ENCODE results near the gene PRKCG.
"Not testable (repeated sequence)": the region's sequence is repeated elsewhere in the genome, so short reads cannot be mapped to it uniquely, and the experiment has no call there.

PRKCG gene

DNA sequence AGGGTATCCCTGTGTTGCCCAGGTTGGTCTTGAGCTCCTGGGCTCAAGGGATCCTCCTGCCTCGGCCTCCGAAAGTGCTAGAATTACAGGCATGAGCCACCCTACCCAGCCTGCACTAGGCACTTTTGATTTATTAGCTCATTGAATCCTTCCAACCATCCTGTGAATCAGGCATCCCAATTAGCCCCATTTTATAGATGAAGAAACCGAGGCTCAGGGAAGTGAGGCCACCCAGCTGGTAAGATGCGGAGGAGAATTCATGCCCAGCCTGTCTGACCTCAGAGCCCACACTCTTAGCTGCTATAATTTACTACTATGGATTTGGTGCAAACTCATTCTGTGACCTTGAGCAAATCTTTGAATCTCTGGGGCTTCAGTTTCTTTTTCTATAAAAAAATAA is 62.9 kb downstream of the PRKCG start:
- DNase-seq (ENCODE audit: low read depth): no peak

DNA sequence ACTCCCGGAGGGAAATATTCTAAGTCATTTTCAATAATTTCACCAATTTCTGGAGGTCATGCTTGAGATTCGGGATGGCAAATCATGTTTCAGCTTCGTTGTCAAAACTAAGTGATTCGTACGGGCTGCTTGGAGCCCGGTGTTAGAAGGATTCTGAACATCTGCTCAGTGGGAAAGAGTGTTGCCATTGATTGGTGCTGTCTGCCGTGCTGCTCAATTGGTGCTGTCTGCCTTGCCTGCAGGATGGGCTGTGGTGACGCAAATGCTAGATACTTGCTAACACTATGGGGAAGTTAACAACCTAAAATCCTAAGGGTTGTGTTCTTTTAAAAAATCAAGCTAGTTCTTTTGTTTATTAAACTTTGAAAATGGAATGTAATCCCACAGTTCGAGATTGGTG is 63.4 kb downstream of the PRKCG start:
- no peak for DNase-seq (ENCODE audit: low read depth)

DNA sequence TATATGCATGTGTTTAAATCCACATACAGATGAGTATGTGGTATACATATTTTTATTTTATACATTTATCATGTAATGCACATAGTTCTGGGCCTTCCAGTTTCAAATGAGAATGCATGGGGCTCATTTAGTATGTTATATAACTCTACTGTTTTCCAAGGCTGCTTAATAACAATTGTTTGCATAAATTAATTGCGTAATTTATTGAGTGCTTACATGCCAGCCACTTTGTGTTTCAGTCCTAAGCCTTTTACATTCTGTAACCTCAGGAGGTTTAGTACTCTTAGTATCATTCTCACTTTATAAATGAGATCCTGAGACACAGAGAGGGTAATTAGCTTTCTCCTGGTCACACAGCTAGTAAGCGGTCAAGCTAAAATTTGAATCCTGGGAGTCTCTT is 64.0 kb downstream of the PRKCG start:
- DNase-seq (ENCODE audit: low read depth): no peak

DNA sequence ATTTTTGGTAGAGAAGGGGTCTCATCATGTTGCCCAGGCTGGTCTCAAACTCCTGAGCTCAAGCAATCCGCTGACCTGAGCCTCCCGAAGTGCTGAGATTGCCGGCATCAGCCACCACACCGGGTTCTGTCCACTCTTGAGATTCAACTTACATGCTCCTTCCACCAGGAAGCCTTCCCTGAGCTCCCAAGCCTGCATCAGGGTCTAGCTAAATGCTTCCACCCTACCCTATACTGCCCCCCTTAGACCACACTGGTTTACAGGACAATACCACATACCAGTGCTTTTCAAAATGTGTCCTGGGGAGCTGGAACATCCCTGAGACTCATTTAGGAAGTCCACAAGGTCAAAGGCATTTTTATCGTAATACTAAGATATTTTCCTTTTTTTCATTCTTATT is 65.6 kb downstream of the PRKCG start:
- DNase-seq (ENCODE audit: low read depth): no peak

DNA sequence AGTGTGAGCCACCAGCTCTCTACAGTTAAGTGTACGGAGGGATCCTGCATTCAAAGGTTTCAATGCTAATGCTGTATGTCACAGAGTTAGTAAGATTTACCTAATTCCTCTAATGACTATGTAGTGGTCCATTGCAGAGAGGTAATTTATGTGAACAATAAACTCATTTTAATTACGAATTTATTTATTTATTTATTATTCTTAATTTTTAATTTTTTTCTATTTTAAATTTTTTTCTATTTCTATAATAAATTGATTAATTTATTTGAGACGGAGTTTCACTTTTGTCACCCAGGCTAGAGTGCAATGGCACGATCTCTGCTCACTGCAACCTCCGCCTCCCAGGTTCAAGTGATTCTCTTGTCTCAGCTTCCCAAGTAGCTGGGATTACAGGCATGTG is 66.6 kb downstream of the PRKCG start:
- not testable (repeated sequence) for DNase-seq (ENCODE audit: low read depth)

DNA sequence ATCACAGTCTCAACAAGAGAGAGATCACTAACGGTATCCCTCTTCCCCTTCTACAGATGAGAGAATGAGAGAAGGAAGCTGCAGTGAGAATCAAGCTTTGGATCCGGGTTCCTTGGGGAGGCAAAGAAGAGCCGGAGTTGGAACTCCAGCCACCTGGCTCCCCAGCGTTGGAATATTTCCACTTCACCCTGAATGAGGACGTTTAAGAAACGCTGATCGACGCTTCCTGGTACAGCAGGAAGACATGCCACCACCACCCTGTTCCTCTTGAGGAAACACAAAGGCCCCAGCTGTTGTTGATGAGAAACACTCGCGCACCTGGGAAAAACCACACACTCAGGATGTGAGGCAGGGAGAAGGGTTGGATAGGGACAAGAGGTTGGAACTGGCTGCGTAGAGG is 69.4 kb downstream of the PRKCG start:
- DNase-seq (ENCODE audit: low read depth): no peak

DNA sequence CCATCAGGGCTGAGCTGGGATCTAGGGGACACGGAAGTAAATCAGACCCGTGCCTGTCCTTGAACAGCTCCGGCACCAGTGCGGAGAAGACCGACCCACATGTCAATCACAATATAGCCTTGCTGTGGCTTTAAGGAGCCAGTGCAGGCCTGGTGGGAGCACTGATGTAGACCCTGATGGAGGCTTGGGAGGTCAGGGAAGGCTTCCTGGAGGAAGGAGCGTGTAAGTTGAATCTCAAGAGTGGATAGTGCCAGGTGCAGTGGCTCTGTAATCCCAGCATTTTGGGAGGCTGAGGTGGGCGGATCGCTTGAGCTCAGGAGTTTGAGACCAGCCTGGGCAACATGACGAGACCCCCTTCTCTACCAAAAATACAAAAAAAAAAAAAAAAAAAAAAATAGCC is 70.0 kb downstream of the PRKCG start:
- DNase-seq (ENCODE audit: low read depth): no peak

DNA sequence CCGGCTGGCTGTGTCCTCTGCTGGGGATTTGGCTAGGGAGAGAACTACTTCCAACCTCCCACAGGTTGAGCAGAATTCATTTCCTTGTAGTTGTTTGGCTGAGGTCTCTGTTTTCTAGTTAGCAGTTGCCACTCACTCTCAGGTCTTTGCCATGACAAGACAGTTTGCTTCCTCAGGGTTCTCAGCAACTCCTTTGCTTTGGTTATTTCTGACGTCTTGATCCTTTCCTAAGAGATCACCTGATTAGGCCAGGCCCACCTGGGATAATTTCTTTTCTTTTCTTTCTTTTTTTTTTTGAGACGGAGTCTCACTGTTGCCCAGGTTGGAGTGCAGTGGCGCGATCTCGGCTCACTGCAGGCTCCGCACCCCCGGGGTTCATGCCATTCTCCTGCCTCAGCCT is 71.4 kb downstream of the PRKCG start:
- DNase-seq (ENCODE audit: low read depth): no peak
